ENCODE measurements around the gene ZNF319.
A peak's percentile ranks its signal among the peaks of the same experiment; 100 is the strongest.

The ZNF319 gene

GRCh38 chr16:58037365-58038057 is 37.0 kb upstream of the ZNF319 start:
- DNase-seq (ENCODE audit: low spot score), result no peak

- DNase-seq (ENCODE audit: low spot score), result no peak
Measured at GRCh38 chr16:58036943-58037342, 36.5 kb upstream of the ZNF319 start.

DNA sequence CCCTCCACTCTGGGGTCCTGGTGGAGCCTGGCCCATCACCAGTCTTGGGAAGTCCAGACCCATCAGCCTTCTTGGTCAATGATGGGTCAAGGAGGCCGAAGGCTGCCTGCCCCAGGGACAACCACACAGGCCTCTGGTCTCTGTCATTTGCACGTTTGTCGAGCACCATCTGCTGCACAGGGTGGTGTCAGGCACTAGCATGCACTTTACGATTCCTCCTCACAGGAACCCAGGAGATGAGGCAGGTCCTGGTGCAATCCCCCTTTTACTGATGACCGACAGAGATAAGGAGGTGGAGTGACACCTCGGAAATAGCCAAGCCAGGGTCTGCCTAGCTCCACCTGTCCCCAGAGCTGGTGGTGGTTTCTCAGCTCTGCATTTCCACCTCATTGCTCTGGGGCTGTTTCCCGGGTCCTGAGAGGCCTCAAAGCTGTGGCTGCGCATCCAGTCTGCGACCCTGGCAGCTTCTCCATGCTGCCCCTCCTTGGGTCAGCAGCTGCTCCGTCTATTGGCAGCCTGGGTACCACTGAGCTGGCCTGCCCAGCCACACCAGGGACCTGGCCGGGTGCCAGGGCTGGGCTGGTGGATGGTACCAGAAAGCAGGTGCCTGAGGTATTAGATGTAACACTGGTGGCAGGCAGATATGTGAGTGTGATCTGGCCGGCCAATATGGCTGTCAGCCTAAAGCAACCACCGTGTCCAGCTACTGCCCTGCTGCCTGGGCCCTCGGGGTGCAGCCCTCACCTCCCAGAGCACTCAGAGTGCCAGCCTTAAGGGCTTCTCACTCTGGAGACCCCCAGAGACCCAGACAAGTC is 35.1 kb upstream of the ZNF319 start:
- DNase-seq (ENCODE audit: low spot score), result no peak

- no peak for DNase-seq (ENCODE audit: low spot score)
Measured at GRCh38 chr16:58034774-58035173, 34.3 kb upstream of the ZNF319 start.

DNA sequence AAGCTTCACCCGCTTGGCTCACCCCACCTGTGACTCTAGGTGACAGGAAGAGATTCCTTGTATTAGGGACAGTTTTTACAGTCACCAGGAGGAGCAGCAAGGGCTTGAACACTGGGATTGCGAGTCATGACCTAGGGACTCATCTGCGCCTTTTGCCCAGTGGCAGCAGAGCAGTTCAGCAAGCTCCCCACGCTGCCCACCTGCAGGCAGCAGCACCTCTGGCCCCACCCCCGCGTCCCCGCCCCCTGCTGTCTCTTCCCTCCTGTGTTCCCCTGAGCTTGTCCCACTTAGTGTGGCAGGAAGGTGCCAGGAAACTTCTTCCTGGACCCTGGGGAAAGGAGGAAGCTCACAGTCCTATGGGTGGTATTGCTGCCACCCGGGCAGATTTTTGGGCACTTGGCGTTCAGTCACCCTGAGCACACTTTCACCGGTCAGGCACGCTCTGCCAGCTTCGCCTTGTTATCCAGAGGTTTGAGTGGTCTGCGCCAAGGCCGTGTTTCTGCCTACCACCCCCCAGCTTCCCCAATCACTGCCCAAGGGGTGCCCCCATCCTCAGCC is 33.7 kb upstream of the ZNF319 start:
- no peak for DNase-seq (ENCODE audit: low spot score)

GRCh38 chr16:58032710-58033293 is 32.3 kb upstream of the ZNF319 start:
- DNase-seq (ENCODE audit: low spot score), result no peak

DNA sequence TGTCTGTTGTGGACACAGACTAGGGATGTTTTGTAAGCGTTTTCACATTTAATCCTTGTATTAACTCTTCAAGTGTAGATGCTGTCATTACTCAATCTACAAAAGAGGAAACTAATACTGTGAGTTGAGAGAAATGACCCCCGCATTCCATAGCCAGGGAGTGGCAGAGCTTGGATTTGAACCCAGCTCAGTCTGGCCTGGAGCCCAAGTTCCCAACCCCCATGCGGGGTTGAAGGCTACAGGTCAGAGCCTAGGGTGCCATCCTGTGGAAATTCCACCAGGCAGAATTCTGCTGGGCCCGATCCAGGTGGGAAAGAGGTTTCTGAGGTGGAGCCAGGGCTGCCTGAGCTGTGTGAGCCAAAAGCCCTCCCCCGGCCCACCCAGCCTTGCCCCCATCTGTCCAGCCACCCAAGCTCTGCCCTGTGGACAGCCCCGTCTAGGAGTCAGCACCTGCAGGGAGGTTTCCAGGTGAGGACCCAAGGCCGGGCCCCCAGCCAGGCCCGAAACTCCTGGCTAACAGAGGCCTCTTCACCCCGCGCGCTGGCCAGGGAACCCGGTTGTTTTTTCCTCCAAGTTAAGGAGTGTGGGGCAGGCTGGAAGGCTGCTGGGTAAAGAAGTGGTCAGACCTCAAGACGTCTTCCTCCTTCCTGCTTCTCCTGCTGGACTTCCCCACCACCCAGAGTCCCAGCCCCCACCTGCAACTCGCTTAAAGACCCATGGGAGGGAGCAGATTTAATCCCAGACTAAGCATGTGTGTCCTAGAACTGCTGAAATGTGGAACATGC is 30.7 kb upstream of the ZNF319 start:
- DNase-seq (ENCODE audit: low spot score), result no peak

DNA sequence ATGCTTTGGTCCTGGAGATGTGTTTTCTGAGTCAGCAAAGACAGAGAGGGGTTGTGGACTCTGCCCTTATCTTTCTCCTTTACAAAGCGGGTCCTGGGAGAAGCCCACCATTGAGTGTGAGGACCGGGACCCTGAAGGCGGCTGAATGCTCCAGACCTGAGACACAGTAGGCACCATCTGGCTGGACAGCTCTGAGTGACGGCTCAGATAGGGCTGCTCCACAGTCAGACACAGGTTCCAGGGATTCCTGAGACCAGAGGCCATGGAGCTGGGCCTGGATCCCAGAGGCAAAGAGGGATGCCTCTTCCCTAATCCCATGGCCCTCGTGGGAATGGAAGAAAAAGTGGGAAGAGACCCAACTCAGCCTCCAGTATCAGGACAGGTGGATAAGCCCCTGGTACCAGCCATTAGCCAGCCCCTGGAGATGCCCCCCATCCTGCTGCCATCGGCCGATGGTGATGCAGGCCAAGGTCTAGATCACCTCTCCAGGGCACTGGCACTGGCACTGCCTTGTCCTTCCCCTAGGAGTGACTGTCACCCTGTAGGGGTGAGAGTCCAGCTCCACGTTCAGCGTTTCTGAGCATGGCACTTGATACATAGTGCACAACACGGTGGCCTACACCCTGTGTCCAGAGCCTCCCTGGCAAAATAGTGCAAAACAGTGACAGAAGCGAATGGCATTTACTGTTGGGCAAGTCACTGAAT is 29.8 kb upstream of the ZNF319 start:
- DNase-seq (ENCODE audit: low spot score), result no peak

- no peak for DNase-seq (ENCODE audit: low spot score)
Measured at GRCh38 chr16:58029410-58029809, 28.9 kb upstream of the ZNF319 start.

GRCh38 chr16:58028541-58029070 is 28.1 kb upstream of the ZNF319 start:
- no peak for DNase-seq (ENCODE audit: low spot score)

- DNase-seq (ENCODE audit: low spot score), result no peak
Measured at GRCh38 chr16:58027916-58028455, 27.5 kb upstream of the ZNF319 start.

DNA sequence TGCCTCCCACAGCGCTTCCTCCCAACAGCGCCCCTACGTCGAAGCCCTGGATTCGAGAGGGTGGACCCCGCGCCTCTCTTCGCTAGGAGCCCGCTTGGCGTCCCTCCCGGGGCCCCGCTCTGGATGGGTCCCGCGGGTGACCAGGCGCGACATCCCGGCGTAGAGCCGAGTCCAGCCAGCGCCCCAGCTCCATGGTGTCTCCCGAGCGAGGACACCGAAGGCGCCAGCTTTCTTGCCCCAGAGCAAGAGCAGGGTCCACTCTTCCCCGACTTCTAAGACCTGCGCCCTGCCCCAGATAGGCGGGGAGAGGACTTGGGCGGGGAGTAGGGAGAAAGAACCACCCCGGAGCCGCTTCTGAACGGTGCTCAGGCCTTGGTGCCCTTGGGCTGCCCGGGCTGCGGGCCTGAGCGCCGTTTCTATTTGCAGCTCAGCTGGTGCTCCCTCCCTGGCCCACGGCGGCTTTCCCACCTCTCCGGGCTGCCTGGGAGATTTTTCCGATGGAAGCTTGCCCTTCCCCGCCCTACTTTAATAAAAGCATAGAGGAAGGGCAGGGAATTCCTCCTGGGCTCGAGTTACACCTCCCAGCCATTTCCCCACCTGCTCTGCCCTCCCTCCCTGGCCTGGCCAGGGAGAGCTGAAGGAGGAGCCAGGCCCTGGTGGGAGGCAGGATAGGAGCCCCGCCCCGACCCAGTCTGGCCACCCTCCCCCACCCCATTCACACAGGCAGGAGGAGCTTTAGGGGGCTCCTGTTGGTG is 26.9 kb upstream of the ZNF319 start:
- DNase-seq (ENCODE audit: low spot score), result no peak

DNA sequence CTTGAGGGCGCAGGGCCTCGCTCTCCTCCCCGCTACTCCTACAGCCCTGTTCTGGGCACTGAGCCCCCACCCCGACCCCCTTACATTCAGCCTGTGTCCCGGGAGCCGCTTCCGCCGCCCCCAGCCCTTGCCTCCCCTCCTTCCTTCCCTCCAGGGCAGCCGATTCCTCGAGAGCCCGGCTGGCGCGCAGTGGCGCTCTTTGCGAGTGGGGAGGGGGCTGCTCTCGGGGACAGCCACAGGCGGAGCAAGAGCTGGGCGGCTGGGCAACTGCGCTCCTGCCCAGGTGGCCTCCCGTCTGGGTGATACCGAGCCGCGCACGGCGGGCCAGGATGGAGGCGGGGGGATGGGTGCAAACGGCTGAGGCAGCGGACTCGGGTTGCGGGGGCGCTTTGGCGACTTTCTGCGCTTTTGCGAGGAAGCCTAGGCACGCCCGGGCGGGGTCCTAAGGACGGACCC is 26.3 kb upstream of the ZNF319 start:
- no peak for DNase-seq (ENCODE audit: low spot score)

DNA sequence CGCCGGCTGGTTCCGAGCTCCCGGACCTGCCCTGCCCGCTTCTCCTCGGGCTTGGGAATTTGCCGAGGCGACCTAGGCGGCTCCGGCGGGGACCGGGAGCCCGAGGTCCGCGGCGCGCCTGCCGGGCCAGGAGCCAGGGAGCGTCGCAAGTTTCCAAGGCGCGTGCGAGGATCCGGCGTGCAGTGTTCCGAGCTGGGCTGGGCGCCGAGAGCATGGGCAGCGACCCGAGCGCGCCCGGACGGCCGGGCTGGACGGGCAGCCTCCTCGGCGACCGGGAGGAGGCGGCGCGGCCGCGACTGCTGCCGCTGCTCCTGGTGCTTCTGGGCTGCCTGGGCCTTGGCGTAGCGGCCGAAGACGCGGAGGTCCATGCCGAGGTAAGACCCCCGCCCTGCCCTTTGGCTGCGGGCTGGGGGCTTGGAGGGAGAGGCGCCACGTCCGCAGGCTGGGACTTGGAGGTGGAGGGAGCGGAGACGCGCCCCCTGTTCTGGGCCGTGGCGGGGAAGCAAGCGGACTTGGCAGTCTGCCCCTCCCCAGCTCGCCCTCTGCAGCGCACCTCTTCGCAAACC is 25.8 kb upstream of the ZNF319 start:
- no peak for DNase-seq (ENCODE audit: low spot score)

DNA sequence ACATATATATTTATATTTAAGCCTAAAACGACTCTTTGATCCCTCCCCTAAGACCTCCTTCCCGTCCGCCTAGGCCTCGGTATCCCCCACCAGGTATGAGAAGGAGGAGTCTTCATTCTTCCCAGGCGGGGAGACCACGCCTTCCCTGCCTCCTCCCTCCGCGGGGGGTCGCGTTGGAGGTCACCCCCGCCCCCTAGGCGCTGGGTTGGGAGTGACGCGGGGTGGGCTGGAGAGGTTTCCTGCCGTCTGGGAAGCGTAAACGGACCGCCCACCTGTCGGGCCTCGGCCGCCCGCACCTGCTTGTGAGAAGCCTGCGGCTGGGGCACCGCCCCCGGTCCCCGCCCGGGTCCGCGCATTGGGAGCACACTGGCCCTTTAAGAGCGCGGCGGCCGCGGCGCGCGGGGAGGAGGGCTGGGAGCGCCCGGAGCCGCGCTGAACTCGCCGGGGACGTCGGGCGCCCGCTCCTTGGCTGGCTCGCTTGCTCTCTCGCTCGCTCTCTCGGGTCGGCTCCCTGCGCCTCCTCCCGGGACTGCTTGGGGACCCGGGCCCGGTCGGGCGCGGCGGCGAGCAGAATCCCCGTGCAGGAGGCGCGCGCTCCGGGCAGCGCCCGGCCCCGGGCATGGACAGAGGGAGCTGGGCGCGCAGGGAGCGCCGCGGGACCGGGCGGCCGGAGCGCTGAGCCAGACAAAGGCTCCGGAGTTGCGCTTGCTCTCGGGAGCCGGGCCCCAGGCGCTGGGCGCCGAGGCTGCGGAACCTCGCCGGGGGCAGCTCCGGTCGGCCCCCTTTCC is 25.1 kb upstream of the ZNF319 start, which contains the start of gene MMP15:
Gene MMP15 (plus strand): TSS at position 404 of the 788 bp plus-strand sequence. CDS start 597 bp downstream, outside the sequence.
- DNase-seq (ENCODE audit: low spot score), result peak; percentile 60

GRCh38 chr16:58024486-58025350 is 24.2 kb upstream of the ZNF319 start:
- no peak for DNase-seq (ENCODE audit: low spot score)

GRCh38 chr16:58022601-58023371 is 22.3 kb upstream of the ZNF319 start:
- no peak for DNase-seq (ENCODE audit: low spot score)
